LNCAP (cell line): ENCODE measurements around the gene XPNPEP1.

Source experiments
- TF ChIP-seq, protein P1 (sequence below): fragments of 450-650 bp; IDR thresholded peaks from 2 replicates; pipeline ENCODE4 v1.5.1; 2017; ENCODE audit warnings: mild to moderate bottlenecking

The XPNPEP1 gene

DNA sequence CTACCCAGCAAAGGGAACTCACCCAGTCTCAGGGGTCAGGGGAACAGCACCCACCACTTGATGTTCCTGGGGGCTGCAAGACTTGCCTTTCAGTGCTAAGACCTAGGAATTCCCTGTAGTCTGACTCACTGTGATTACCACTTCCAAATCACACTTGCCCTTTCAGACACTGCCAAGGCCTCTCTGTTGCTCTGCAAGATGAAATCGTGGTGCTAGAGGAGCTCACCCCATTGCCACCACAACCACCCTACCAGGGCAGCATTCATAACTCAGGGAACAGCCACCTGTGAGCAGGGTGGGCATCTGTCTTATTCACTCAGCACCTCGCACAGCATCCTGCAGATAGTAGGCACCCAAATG lies 36.5 kb downstream of the XPNPEP1 start:
- TF ChIP-seq, protein P1, sequence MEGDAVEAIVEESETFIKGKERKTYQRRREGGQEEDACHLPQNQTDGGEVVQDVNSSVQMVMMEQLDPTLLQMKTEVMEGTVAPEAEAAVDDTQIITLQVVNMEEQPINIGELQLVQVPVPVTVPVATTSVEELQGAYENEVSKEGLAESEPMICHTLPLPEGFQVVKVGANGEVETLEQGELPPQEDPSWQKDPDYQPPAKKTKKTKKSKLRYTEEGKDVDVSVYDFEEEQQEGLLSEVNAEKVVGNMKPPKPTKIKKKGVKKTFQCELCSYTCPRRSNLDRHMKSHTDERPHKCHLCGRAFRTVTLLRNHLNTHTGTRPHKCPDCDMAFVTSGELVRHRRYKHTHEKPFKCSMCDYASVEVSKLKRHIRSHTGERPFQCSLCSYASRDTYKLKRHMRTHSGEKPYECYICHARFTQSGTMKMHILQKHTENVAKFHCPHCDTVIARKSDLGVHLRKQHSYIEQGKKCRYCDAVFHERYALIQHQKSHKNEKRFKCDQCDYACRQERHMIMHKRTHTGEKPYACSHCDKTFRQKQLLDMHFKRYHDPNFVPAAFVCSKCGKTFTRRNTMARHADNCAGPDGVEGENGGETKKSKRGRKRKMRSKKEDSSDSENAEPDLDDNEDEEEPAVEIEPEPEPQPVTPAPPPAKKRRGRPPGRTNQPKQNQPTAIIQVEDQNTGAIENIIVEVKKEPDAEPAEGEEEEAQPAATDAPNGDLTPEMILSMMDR, result no peak

DNA sequence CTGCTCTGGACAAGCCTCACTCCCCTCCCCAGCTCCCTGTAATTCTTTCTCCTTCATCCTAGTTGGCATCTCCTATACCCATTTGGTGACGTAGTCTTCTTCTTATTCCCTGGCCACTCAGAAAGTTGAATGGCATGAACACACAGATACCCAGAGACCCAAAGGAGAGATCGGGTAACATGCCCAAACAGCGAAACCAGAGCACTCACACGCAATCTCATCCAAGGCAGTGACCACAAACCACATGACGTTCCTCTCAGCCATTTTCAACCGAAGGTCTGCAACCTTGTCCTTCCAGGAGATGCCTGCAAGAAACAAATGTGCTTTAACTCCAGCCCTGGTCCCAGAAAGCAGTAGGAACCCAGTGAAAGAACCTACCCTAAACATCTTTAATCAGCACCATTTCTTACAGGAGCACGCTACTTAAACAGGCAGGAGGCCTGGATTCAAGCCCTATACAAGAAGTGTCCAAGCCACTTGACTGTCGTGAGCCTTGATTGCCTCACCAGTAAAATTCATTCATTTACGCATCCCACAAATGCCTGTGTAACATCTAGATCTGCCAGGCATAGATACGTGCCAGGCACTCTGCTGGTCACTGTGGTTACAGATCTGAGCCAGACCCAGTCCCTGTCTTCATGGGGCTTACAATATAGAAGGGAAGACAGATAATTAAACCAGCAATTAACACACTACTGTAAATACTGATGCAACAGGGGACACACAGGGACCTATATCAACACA lies 37.1 kb downstream of the XPNPEP1 start:
- TF ChIP-seq, protein P1, result no peak

DNA sequence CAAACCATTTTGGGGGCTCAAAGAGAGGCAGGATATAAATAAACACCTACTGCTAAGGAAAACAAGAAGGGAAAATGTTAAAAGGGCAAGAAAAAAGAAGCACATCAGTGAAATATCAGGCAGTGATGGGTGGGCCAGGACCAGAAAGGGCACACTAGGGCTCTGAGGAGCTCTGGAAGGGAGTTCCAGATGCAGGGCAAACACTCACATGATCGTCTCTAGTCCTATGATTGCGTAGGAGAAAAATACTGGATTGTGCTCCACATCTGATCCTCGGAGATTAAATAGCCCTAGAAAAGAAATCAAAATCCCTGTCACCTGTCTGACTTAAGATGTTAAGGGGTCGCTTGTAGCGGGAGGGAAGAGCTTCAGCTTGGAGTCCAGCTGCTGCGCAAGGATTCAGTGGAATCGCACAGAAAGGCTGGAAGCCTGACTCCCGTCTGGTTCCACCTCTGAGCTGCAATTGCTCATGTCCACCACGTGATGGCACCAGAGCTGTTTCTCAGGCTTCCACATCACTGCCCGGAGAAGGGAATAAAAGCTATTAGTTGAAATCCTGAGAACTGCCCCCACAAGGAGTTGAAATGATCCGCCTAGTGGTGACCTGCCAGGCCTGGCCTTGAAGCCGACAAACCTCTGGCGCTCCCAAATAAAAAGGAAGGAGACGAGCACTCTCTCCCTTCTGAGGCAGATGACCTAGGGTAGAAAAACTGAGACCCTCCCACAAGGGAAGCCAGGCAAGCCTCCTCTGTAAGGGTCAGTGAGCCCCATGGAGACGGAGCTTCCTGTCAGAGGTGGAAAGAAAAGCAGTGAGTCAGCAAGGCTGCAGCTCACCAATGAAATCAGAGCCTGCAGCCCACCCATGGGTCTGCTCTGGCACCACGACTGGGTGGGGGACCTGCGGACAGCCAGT lies 39.2 kb downstream of the XPNPEP1 start:
- TF ChIP-seq, protein P1, result peak; percentile 95

DNA sequence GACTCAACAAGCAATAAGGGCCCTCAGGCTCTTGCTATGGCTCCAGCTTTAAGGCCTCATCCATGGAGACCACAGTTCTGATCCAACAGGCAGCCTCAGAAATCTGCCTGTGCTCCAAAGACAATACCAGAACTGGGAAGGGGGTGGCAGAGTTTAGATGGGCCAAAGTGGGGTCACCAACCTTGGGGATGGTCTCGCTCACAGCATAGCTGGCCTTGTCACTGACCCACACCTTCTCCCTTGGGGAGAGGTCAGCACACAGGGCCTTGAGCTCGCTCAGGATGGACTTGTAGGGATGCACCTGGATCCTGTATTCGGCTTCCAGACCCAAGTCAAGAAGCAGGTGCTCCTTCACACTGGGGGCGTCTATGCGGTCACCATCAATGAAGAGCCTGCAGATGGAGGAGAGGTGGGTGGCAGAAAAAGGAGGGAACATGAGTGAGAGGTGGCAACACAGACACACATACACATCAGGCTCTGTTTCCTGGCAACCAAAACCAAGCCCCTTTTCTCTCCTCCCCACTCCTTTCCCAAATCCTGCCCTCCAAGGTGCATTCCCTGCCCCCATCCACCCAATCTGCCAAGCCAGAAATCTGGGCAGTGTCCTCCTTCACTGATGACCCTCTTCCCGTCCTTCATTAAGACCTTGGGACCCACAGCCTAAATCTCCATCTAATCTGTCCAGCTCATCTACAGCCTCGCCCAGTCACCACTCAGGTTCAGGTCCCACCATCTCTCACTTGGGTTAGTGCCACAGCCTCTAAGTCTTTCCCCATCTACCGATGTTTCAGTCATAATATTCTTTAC lies 40.9 kb downstream of the XPNPEP1 start:
- TF ChIP-seq, protein P1, result no peak

DNA sequence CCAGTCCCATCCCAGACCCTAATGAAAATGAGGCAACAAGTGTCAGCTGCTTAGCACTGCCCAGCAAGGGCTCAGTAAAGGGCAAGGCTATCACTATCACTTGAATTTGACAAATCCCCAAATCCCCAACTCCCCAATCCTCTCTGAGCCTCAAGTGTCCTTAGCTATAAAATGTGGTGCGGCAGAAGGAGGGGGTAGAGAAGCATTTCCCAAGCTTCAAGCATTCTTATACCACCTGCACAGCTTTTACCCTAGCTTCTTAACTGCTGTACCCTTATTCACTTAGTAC lies 41.6 kb downstream of the XPNPEP1 start:
- TF ChIP-seq, protein P1, result no peak

DNA sequence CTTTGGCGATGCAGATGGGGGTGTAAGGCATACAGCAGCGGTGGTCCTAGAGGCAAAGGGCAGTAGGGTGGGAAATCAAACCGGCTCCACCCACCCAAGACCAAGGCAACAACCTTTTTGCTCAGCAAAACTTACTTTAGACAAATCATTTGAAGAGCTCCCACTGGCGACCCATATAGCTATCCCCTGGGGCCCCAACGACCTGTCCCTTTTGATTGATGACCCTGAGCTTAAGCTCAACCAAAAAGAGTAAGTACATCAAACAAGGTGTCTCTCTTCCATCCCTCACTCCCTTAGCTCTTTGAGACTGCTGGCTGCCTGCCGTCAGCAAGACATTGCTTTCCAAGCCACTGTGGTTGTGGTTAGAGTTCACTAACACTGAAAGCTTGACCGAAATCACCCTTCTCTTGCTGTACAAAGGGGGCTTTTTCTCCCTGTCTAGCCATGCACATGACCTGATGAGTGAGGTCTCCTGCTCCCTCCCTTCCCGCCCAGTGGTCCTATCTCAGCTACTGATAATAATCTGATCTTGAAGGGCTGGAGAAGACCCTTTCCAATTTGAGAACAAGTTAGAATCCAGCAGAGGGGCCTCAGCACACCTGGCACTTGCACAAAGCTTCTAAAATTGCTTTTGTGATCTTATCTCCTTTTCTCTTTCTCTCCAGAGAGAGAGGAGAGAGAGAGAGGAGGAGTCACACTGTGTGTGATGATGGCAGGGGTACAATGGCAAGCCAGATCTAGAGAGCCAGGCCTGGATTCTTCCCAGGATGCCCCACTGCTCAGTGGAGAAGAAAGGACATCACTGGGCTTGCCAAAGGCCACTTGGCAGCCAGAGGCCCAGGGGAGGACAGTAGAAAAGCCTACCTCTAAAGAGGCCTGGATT lies 42.2 kb downstream of the XPNPEP1 start:
- TF ChIP-seq, protein P1, result no peak

DNA sequence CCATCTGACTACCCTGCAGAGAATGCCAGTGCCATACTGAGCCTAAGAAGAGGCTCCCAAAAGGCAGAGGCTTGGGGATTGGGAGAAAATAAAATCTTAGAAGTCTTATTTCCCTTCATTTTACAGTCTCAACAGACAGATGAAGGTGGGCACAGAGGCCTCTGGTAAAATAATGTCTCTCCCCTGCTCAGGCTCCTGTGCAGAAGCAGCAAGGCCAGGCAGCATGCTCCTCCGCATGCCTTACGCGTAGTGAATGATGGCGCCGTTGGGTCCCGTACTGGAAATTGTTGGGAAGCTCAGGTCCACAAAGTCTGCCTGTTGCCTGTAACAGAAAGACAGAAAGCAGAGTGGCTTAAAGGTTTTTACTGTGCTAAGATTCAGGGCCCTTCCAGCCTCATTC lies 45.8 kb downstream of the XPNPEP1 start:
- TF ChIP-seq, protein P1, result no peak
